Measurements from ENCODE around the gene CLEC4F. TPM values are rescaled to one million over a fixed set of nuclear protein-coding genes. Genes with fewer than 3 reads are reported as not detected.
"Not testable (repeated sequence)": the region's sequence is repeated elsewhere in the genome, so short reads cannot be mapped to it uniquely, and the experiment has no call there.

The CLEC4F gene
- total RNA-seq, 1 donor from 2014 or later = not detected

- no peak for DNase-seq (ENCODE audit: low spot score)
Measured at GRCh38 chr2:70826696-70827350, 6.4 kb upstream of the CLEC4F start.

GRCh38 chr2:70823249-70823648 is 2.9 kb upstream of the CLEC4F start:
- peak; percentile 17 for ATAC-seq
- no peak for DNase-seq (ENCODE audit: low spot score)

More at GRCh38 chr2:70826696-70827350, 6.4 kb upstream of the CLEC4F start:
- ATAC-seq = no peak

- DNase-seq (ENCODE audit: low spot score) (no peak), ATAC-seq (no peak)
Measured at GRCh38 chr2:70822843-70823242, 2.4 kb upstream of the CLEC4F start.

GRCh38 chr2:70817284-70817954 is 3.0 kb downstream of the CLEC4F start:
- ATAC-seq (no peak), DNase-seq (ENCODE audit: low spot score) (no peak)

- DNase-seq (ENCODE audit: low spot score) (no peak), ATAC-seq (no peak)
Measured at GRCh38 chr2:70816726-70817125, 3.7 kb downstream of the CLEC4F start.

- ATAC-seq (no peak), DNase-seq (ENCODE audit: low spot score) (no peak)
Measured at GRCh38 chr2:70808983-70809958, 11.1 kb downstream of the CLEC4F start.

- DNase-seq (ENCODE audit: low spot score) = no peak
- ATAC-seq = no peak
Measured at GRCh38 chr2:70807828-70808118, 12.6 kb downstream of the CLEC4F start.

GRCh38 chr2:70807102-70807827 is 13.1 kb downstream of the CLEC4F start:
- DNase-seq (ENCODE audit: low spot score) = no peak
- ATAC-seq = no peak

- no peak for ATAC-seq
- no peak for DNase-seq (ENCODE audit: low spot score)
Measured at GRCh38 chr2:70806620-70807019, 13.8 kb downstream of the CLEC4F start.

GRCh38 chr2:70806013-70806412 is 14.4 kb downstream of the CLEC4F start:
- no peak for ATAC-seq
- DNase-seq (ENCODE audit: low spot score) = no peak

- ATAC-seq (peak; percentile 38), DNase-seq (ENCODE audit: low spot score) (no peak)
Measured at GRCh38 chr2:70801607-70802263, 18.7 kb downstream of the CLEC4F start.

- ATAC-seq (no peak), DNase-seq (ENCODE audit: low spot score) (no peak)
Measured at GRCh38 chr2:70799706-70800105, 20.7 kb downstream of the CLEC4F start.

- DNase-seq (ENCODE audit: low spot score); ATAC-seq: not testable (repeated sequence)
Measured at GRCh38 chr2:70797996-70798395, 22.4 kb downstream of the CLEC4F start.

- ATAC-seq = peak; percentile 51
- DNase-seq (ENCODE audit: low spot score) = no peak
Measured at GRCh38 chr2:70797506-70797905, 22.9 kb downstream of the CLEC4F start.

- no peak for ATAC-seq
- DNase-seq (ENCODE audit: low spot score) = no peak
Measured at GRCh38 chr2:70796262-70796661, 24.1 kb downstream of the CLEC4F start.

- ATAC-seq (no peak), DNase-seq (ENCODE audit: low spot score) (no peak)
Measured at GRCh38 chr2:70795164-70795995, 25.0 kb downstream of the CLEC4F start.

GRCh38 chr2:70793450-70793849 is 26.9 kb downstream of the CLEC4F start:
- ATAC-seq = no peak
- no peak for DNase-seq (ENCODE audit: low spot score)

- peak; percentile 31 for ATAC-seq
- DNase-seq (ENCODE audit: low spot score) = no peak
Measured at GRCh38 chr2:70790136-70790828, 30.1 kb downstream of the CLEC4F start, which contains the start of gene FIGLA. FIGLA (minus strand) TSS chr2:70790643; CDS start chr2:70790638, 5 bp downstream.
